Measurements from ENCODE around the gene TBP.

The TBP gene

DNA sequence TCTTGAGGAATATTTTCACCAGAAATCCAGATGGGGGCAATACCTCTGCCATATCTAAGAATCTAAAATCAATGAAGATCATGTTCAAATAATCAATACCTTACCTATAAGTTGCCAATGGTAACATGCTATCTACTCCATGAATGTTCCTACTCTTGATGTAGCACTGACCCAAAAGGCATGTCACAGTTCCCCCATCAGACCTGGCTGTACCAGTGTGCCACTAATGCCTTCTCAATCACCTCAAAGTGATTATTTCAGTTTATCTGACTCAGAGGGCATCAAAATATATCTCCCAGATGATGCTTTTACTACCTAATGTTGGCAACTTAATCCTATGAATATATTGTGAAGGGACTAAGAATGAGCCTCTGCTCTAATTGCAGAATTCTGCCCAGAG lies 24.7 kb downstream of the TBP start:
- no peak for TF ChIP-seq TEAD4 (IDR thresholded peaks at IDR 0.05)
- no peak for TF ChIP-seq EP300 (IDR thresholded peaks at IDR 0.05; ENCODE audit: borderline replicate concordance)
- no peak for TF ChIP-seq NFIC (IDR thresholded peaks at IDR 0.05)
- no peak for TF ChIP-seq TCF12 (IDR thresholded peaks at IDR 0.05; ENCODE audit: low read depth)
- no peak for TF ChIP-seq REST (IDR thresholded peaks at IDR 0.05; ENCODE audit: low read depth)
- TF ChIP-seq YY1 (IDR thresholded peaks at IDR 0.05; ENCODE audit: low read depth): no peak
- TF ChIP-seq FOXM1 (IDR thresholded peaks at IDR 0.05; ENCODE audit: borderline replicate concordance, low read depth): no peak
- TF ChIP-seq ZBTB7A (IDR thresholded peaks at IDR 0.05; ENCODE audit: low read depth): no peak

GRCh38 chr6:170583756-170584180 lies 29.6 kb downstream of the TBP start:
- TF ChIP-seq YY1 (IDR thresholded peaks at IDR 0.05; ENCODE audit: low read depth) (no peak), TEAD4 (IDR thresholded peaks at IDR 0.05) (no peak), TCF12 (IDR thresholded peaks at IDR 0.05; ENCODE audit: low read depth) (no peak), REST (IDR thresholded peaks at IDR 0.05; ENCODE audit: low read depth) (no peak), EGR1 (IDR thresholded peaks at IDR 0.05) (no peak), NFIC (IDR thresholded peaks at IDR 0.05) (no peak), FOXM1 (IDR thresholded peaks at IDR 0.05; ENCODE audit: borderline replicate concordance, low read depth) (no peak), TAF1 (IDR thresholded peaks at IDR 0.05; ENCODE audit: low read depth) (no peak), ZBTB7A (IDR thresholded peaks at IDR 0.05; ENCODE audit: low read depth) (no peak), RAD21 (IDR thresholded peaks at IDR 0.05; ENCODE audit: low read depth) (no peak), CREB1 (IDR thresholded peaks at IDR 0.05; ENCODE audit: low read depth) (no peak), MAX (IDR thresholded peaks at IDR 0.05) (no peak), CEBPB (IDR thresholded peaks at IDR 0.05) (no peak)
- TF ChIP-seq, protein P1, sequence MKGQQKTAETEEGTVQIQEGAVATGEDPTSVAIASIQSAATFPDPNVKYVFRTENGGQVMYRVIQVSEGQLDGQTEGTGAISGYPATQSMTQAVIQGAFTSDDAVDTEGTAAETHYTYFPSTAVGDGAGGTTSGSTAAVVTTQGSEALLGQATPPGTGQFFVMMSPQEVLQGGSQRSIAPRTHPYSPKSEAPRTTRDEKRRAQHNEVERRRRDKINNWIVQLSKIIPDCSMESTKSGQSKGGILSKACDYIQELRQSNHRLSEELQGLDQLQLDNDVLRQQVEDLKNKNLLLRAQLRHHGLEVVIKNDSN (IDR thresholded peaks at IDR 0.05): no peak

DNA sequence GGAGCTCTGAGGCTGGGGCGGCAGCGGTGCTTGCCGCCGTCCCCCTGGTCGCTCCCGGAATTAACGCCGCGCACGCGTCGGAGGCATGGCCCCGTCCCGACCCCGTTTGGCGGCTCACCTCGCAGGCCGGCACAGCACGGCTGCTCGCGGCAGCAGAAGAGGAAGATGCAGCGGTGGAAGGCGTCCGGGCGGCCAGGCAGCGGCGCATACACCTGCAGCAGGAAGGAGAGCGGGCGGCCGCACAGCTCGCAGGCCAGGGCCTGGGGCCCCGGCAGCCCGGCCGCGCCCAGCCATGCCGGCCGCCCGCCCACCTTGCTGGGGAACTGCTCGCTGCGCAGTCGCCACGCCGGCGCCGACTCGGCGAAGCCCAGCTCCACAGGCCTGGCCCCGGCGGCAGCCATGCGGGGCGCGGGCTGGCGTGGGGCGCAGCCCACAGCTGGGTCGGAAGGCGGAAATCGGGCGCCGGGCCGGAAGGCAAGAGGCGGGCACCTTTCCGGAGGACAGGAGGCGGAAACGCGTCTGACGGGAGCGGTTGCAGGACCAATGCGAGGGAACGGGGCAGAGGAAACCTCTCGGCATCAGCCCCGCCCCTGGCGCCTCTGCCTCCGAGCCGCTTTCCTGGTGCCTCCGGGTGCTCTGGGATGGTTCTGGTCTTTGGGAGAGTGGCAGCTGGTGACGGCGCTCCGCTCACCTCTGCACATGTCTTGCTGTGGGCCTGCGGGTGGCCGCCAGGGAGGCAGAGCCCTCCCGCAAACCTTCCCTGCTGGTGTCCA lies 30.2 kb downstream of the TBP start, which contains the start of gene PDCD2:
PDCD2 (minus strand) TSS at position 457 of the 773 bp plus-strand sequence; CDS start at position 401, 56 bp downstream.
- TF ChIP-seq MAX (IDR thresholded peaks at IDR 0.05): peak; percentile 75
- TF ChIP-seq EP300 (IDR thresholded peaks at IDR 0.05; ENCODE audit: borderline replicate concordance): no peak
- TF ChIP-seq REST (IDR thresholded peaks at IDR 0.05; ENCODE audit: low read depth): no peak
- TF ChIP-seq CREB1 (IDR thresholded peaks at IDR 0.05; ENCODE audit: low read depth): peak; percentile 41; the same call in 1 of the 2 replicates
- TF ChIP-seq TCF12 (IDR thresholded peaks at IDR 0.05; ENCODE audit: low read depth): no peak
- TF ChIP-seq, protein P1 (IDR thresholded peaks at IDR 0.05): peak; percentile 23; the same call in 1 of the 2 replicates
- TF ChIP-seq RAD21 (IDR thresholded peaks at IDR 0.05; ENCODE audit: low read depth): no peak
- TF ChIP-seq TAF1 (IDR thresholded peaks at IDR 0.05; ENCODE audit: low read depth): peak; percentile 74
- no peak for TF ChIP-seq FOXM1 (IDR thresholded peaks at IDR 0.05; ENCODE audit: borderline replicate concordance, low read depth)
- no peak for TF ChIP-seq CEBPB (IDR thresholded peaks at IDR 0.05)
- peak; percentile 87 for TF ChIP-seq YY1 (IDR thresholded peaks at IDR 0.05; ENCODE audit: low read depth)
- 0 out of 2 replicates have a peak, but pooled peaks have one; percentile 9 for TF ChIP-seq TEAD4 (IDR thresholded peaks at IDR 0.05)
- TF ChIP-seq EGR1 (IDR thresholded peaks at IDR 0.05): 0 out of 2 replicates have a peak, but pooled peaks have one; percentile 16
- TF ChIP-seq ZBTB7A (IDR thresholded peaks at IDR 0.05; ENCODE audit: low read depth): no peak
- TF ChIP-seq NFIC (IDR thresholded peaks at IDR 0.05): no peak

Data from Ishikawa (cell line).